NCI-H128 (cell line): Measurements from ENCODE around the gene SYPL2.

Source experiments
- DNase-seq: peaks from one replicate; lab custom pipeline; 2025; ENCODE audit not compliant: unreplicated experiment; lab: John Stamatoyannopoulos, UW

Gene SYPL2

DNA sequence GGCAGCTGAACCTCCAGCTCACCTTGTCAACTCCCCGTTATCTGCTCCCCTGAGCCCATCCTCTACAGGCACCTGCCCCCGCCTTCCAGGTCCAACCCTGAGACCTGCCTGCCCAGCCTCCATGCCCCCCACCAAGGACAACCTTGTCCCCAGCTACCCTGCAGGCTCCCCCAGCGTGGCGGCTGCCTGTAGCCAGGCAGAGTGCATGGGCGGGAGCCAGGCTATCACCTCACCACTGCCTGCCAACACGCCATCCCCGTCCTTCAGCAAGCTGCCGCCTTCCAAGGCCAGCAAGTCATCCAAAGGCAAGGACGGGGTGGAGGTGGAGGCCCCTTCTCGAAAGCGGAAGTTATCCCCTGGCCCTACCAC is 24.6 kb downstream of the SYPL2 start:
- DNase-seq = no peak

DNA sequence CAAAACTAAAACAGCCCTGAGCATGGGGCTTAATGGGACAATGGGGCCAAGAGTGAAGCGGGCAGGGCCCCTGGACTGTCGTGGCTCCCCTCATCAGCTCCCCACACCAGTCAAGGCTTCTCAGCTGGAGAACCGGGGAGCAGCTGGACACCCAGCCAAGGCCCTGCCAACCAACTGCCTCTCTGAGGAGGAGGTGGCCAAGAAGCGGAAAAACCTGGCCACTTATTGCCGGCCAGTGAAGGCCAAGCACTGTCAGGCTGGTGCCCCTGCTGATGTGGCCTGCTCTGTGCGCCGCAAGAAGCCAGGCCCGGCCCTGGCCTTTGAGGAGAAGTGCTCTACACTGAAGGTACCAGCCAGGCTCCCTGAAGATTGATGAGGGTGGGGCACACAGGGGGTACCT is 25.0 kb downstream of the SYPL2 start:
- DNase-seq = no peak

DNA sequence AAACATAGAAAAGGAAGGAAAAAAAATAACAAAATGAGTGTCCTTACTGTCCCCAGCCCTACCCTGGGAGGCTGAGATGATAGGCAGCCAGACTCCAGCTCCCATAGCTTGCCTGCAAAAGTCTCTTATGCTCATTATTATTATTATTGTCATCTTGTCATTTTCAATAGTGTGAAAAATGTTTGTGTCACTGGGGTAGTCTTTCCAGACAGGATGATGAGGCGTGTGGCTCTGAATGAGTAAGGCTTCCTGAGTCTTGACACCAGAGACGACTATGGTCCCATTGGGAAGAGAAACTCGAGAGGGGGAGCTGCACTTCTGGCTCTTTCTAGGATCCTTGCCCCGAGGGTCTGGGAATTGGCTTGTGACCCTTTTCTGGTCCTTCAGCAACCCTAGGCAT is 26.4 kb downstream of the SYPL2 start:
- DNase-seq = no peak

DNA sequence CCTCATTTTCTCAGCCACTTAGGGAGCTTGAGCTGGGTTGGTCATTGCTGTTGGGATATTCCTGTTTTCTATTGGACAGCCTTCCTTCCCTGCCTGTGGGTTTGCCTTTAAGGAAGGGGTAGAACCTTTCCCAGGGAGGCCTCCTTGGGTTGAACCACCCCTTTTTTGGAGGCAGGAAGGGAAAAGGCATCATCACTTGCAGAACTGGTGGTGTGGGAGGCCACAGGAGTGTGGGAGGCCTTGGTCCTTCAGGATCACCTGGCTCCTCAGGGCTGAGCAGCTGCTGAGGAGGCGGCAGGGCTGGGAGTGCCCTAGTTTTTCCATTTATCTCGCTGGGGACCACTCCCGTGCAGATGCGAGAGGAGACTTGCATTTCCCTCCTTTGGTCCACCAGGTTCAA is 26.9 kb downstream of the SYPL2 start:
- DNase-seq = no peak

DNA sequence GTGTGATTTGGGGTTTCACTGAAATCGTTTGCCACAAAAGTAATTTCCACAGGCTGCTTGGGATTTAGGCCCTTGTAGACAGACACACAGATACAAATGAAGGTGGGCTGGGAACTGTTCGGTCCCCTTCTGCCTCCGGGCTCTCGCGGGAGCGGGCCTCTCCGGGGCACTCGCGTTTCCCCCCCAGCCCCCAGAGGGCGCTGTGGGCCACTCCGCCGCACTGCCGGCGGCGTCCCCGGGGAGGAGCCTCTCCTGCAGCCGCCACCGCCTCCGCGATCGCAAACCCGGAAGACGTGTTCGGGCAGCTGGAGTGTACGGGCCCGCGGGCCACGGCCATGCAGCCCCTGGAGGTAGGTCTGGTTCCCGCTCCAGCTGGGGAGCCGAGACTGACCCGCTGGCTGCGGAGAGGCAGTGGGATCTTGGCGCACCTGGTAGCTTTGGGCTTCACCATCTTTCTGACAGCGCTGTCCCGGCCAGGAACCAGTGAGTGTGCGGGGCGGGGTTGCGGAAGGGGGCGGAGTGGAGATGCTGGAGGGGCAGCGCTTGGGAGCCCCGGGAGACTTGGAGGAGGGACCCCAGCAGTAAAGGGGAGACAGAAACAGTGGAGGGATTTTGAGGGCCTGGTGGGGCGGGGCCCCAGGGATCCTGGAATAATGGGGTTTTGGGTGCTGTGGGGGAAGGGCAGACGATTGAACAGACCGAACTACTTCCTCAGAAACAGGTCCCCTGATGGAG is 27.6 kb downstream of the SYPL2 start, which contains the start of gene CYB561D1:
CYB561D1 (plus strand) TSS at position 290 of the 735 bp plus-strand sequence; CDS start at position 336, 46 bp downstream.
- DNase-seq = peak; percentile 73

DNA sequence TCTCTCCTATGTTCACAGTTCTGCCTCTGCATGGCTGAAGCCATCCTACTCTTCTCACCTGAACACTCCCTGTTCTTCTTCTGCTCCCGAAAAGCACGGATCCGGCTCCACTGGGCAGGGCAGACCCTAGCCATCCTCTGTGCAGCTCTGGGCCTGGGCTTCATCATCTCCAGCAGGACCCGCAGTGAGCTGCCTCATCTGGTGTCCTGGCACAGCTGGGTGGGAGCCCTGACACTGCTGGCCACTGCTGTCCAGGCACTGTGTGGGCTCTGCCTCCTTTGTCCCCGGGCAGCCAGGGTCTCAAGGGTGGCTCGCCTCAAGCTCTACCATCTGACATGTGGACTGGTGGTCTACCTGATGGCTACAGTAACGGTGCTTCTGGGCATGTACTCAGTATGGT is 29.4 kb downstream of the SYPL2 start:
- DNase-seq = no peak

DNA sequence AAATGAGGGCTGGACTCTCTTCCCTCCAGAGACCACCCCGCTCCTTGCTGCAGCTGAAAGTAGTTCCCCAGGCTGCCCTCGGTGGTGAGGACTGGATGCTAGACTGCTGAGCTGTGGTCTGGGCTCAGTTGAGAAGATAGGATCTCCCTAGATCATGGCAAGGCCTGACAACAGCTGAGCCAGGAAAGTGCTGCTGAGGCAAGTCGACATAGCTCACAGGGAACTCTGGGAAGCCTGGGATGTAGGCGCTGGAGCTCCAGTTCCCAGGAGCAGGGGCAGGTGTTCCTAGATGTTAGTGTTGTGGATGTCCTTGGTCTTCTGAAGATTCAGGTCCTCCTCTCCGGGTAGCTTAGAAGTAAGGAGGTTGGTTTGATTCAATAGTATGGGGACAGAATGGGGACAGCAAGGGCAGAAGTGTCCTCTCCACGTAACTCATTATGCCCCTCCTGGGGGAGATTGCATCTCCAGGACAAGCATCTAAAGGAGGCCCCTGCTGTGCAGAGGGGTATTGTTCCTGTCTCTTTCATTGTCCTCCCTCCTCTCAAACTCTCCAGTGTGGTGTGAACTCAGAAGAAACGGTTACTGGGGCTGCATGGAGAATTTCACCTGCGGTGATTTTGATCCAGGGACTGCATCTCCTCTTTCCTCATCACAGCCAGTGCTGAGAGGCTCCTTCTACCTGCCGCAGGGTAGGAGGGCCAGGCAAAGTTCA is 31.3 kb downstream of the SYPL2 start:
- DNase-seq = no peak

DNA sequence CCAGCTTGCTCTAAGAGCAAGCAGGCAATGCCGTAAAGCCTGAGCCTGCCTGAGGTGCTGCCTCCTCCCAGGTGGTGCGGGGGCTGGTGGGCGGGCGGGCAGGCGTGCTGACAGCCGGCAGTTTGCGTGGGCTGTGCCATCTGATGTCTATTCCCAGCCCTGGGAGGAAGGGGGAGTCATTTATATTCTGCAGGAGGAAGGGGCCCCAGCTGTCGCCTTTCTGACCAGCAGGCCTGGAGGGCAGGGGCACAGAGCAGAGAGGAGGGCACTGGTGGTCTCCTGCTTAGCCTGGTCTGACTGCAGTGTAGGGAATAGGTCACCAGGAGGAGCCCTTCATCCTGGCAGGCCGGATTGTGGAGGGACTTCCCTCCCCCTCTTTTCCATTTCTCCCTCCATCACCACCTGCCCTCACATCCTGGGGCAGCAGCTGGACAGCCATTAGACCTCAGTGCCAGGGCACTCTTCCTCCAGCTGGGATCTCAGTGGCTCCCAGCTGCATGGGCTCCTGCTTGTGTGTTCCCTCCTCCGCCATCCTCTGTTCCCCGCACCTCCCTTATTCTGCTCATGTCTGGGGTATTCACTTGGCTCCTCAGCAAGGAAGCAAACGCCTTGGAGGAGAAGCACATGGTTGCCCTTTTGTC is 31.9 kb downstream of the SYPL2 start:
- no peak for DNase-seq

DNA sequence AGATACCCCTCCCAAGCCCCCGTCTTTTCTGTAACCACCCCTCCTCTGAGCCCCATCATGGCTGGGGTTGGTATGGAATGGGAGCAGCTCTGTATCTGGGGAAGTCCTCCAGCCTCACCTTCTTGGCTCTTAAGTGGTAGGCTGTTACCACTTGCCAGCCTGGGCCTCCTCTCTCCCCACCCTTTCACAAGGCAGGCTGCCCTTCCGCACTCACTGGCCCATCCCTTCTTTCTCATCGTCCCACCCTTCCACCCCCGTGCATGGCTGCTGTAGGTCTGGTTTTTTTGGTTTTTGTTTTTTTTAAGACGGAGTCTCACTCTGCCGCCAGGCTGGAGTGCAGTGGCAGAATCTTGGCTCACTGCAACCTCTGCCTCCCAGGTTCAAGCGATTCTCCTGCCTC is 32.7 kb downstream of the SYPL2 start:
- no peak for DNase-seq

DNA sequence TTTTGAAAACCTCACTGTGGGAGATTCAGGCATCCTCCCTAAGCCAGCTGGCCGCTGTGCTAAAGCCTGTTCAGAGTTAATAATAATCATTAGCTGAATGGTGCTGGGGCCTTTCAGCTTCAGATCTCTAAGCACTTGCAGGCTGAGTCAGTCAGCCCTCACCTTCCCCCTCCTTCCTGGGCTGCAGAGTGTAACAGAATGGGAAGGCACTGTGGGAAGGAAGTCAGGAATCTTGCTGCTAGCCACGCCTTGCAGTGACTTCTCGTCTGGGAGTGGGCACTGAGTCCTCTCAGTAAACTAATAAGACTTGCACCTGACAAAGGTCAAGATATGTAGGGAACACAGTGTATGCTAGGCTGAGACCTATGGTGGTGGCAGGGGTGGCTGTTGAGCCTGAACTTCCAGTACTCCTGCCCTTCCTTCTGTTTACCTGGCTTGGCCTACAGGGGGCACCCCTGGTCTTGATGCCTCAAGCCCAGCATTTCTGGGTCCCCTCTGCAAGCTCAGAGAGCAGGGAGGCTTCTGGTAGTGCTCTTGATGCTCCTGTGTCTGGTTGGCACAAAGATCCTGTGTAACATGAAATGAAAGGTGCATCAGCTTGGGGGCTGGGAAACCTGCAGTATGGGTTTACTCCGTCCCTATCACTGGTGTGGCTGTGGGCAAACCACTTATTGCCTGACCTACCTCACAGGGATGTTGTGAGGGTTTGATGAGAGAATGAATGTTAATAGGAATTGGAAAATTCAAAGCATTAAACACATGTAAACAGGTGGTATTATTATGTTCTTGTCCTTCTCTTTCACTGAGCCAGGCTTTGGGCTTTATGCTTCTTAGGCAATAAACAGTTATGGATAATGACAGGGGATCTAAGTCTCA is 33.6 kb downstream of the SYPL2 start:
- no peak for DNase-seq

DNA sequence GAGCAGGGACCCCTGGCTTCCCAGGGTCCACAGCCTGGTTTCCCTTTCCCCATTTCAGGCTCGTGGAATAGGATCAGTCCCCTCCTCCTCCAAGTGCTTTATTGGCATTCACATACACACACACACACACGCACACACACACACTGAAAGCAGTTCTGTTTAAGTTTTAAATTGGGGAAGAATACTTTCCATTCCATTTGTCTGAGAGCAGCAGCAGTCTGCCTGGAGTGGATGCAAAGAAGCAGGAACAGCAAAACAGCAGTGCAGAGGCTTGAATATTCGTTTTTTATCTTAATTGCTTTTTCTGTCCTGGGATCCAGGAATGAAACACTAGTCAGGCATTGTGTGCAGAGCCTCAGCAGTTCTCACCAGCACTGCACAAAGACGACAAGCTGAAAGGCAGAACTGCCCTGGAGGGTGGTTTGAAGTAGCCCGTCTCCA is 34.6 kb downstream of the SYPL2 start:
- DNase-seq = no peak

DNA sequence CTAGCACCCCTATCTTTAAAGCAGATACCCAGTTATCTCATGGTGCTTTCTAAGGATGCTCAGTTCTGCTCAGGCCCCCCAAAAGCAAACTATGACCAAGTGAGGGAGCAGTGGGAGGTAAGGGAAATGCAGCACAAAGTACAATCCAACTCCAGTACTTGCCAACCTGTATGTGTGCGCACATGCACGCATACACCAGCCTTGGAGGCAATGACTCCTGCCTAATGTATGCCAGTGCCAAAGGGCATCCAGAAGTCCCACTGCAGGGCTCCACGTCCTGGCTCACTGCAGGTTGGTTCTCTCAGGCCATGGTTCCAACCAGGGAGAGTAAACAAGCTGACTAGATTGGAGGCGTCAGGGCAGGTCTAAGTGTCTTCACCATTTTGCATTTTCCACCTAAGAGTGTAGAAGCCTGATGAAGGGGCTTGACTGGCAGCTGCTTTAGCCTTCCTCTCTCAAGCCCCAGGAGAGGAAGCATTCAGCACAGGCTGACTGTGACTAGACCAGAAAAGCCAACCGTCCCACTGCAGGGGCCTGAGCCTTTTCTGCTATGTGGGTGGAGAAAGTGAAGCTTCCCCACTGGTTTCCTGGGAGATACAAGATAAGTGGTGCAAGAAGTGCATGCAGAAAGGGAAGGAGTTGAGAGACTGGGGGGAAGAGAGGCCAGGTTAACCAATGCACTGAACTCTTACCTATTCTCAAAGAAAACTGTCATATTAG is 35.5 kb downstream of the SYPL2 start:
- no peak for DNase-seq

DNA sequence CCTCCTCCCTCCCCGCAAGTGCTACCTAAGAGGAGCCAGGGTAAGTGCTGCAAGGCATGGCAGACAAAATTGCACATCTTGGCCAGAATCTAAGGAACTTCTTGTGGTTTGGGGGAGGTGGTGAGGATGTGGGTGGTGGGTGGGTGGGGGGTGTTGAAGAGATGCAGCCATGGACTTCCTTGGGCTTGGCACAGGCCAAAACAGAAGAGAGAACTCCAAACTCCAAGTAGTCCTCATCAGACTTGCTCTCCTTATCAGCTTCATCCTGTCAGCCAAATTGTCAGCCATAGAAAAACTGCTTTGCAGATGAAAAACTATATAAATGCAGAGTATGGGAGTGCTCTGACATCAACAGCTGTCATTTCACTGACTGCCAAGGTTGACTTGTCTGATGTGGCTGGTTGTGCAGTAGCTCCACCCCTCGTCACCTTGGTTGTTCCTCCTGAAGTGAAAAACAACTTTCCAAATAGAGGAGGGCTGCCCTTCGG is 36.1 kb downstream of the SYPL2 start:
- DNase-seq = no peak

DNA sequence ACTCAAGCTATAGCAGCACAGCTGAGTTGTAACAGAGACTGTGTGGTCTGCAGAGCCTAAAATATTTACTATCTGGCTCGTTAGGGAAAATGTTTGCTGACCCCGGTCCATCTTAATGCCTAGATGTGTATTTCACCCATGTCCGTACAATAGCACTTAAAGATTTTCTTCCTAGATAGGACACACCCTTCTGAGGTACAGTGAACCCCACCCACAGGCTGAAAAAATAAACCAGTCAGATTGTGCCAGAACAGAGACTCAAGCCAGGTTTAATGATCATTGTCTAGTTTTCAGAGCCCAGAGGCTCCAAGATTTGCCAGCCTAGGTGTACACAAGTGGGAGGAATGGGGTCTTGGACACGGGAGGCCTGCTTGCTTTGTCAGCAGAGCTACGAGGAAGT is 37.6 kb downstream of the SYPL2 start:
- DNase-seq = no peak

DNA sequence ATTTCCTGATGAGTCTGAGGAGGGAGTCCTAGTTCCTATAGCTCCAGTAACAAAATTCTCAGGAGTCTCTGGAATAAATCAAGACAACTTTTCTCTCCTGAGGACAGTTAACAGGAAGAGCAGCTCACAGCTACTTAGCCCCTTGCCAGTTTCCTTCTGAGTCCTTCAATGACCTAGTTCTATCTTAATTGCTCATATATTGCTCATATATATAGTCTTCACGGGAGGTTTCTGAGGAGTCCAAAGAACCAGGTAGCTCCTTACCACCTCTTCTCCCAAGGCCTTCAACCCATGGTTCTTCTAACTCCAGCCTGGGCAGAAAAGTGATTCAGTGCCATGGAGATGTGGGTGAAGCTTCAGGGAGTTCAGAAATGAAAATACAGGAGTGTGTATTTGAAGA is 38.6 kb downstream of the SYPL2 start:
- DNase-seq = no peak

DNA sequence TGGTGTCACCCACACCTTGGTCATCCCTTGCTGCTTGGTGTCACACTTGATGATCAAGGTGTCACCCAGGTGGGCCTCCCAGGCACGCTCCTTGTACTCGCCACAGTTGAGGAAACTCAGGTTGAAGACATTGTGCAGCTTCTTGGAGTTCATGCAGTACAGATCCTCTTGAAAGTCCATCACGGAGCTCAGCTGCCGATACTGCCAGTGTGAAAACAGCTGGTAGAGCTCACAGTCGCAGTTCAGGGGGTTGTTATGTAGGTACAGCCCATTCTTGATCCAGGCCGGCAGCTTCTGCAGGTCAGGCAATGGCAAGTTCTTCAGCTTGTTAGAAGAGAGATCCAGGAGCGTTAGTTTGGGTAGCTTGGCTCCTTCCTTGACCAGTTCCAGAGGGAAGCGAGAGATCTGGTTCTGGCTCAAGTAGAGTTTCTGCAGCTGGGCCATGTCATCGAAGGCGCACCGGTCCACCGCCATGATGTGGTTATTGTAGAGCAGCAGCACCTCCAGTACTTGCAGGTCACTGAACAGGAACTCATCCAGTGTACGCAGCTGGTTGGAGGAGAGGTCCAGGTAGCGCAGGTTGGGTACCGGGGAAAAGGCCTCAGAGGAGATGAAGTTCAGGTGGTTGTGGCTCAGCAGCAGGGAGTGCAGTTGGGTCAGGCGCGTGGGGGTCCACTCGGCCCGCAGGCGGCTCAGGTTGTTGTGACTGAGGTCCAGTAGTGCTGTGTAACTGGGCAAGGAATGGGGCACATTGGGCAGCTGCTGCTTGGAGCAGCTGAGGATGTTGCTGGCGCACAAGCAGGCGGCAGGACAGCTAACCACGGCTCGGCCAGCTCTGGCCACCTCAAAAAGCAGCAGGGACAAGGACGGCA is 41.9 kb downstream of the SYPL2 start:
- no peak for DNase-seq

DNA sequence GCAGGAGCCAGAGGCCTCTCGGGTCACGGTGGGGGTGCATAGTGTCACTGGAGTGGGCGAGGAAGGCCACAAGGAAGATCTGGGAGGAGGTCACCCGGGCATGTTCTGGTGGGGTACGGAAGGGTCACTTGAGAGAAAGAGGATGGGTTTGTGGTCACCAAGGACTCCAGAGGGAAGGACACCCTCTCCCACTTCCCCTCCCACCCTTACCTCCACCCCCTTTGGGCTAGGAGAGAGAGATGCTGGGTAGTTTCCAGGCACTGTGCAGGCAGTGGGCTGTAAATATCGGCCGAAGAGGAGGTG is 42.5 kb downstream of the SYPL2 start:
- no peak for DNase-seq

DNA sequence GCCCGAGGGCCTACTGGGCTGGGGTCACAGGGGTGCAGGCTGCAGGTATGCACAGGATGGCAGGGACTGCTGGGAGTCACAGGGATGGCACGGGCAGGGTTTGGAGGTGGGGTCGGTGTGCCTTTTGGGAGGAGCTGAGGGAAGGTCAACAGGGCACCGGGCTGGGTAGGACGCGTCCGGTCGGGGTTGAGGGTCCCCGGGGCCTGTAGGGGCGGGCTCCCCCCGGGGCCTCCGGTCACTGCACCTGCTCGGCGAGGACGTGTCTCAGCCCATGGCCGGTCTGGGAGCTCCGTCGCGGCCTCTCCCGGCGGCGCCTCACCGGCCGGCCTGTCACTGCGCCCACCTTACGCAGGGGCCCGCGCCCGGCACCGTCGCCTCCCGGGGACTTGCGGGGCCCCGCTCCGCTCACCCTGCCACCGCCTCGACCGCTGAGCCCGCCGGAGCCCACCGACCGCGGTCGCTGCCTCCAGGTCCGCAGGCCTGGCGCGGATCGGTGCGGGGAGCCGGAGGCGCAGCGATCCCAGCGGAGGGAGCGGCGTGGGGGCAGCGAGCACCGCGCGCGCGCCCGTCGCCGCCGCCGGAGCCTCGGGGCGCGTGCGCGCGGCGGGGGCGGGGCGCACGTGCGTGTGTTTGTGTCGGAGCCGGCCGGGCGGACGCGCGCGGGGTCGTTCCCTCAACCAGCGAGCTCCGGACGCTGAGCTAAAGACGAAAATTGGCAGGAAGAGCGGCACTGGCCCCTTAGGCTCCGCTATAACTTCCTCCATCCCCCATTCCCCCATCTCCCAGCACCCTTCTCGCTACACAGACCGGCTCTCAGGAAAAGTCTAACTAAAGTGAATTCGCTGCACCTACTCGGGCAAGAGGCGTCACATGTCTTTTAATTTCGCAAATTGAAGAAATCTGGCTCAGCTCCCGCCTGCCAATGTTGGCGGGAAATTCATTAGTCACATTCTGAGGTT is 43.1 kb downstream of the SYPL2 start, which contains the start of gene AMIGO1:
AMIGO1 (minus strand) TSS at position 552 of the 959 bp plus-strand sequence. CDS start 815 bp downstream, outside the sequence.
- no peak for DNase-seq
